Epithelial cell of esophagus (primary cell): ENCODE results near the gene SHF.

Experiments
- DNase-seq: peaks from one replicate; pipeline ENCODE4 v3.0.0; 2010; ENCODE audit warnings: low read depth
- H3K4me3 ChIP-seq: 2 replicates; pipeline ENCODE4 v1.5.1; 2011; ENCODE audit warnings: mild to moderate bottlenecking, low read length, control low read depth
- CTCF ChIP-seq: IDR thresholded peaks from 2 replicates; pipeline ENCODE4 v1.5.1; 2011; ENCODE audit warnings: low read depth, mild to moderate bottlenecking, low read length, control low read depth, inconsistent platforms; ENCODE audit not compliant: insufficient read depth; ENCODE audit errors: missing control alignments

The SHF gene

GRCh38 chr15:45169608-45170480 lies 17.9 kb downstream of the SHF start:
- DNase-seq: no peak
- no peak overlapping the region for H3K4me3 ChIP-seq
- TF ChIP-seq CTCF: no peak

- TF ChIP-seq CTCF: no peak
- no peak for DNase-seq
- H3K4me3 ChIP-seq: no peak overlapping the region
Observed at GRCh38 chr15:45168751-45169551, 18.8 kb downstream of the SHF start.

GRCh38 chr15:45168286-45168685 lies 19.5 kb downstream of the SHF start:
- no peak overlapping the region for H3K4me3 ChIP-seq
- TF ChIP-seq CTCF: no peak
- DNase-seq: no peak

GRCh38 chr15:45167631-45168205 lies 20.0 kb downstream of the SHF start:
- DNase-seq: no peak
- no peak for TF ChIP-seq CTCF
- H3K4me3 ChIP-seq: peak overlapping the region; percentile 39

GRCh38 chr15:45166834-45167630 lies 20.7 kb downstream of the SHF start:
- peak; percentile 42 for TF ChIP-seq CTCF
- H3K4me3 ChIP-seq: peak overlapping the region; percentile 39
- peak; percentile 56 for DNase-seq

GRCh38 chr15:45165536-45165935 lies 22.2 kb downstream of the SHF start:
- no peak overlapping the region for H3K4me3 ChIP-seq
- no peak for DNase-seq
- TF ChIP-seq CTCF: no peak
